Esophagus (tissue), 2 donors: ENCODE results near the gene R3HDM2. TPM values are rescaled to one million over a fixed set of nuclear protein-coding genes. Genes with fewer than 3 reads are reported as not detected.

Source experiments
- H3K27ac ChIP-seq, 2 donors: one replicate each; pipeline ENCODE4 v1.5.1; 2013; ENCODE audit warnings: low read depth in 2 of 2, mild to moderate bottlenecking in 2 of 2, inconsistent platforms in 1 of 2, low read length in 1 of 2, moderate library complexity in 1 of 2
- H3K27me3 ChIP-seq, 2 donors: one replicate each; pipeline ENCODE4 v1.6.1; 2013; ENCODE audit warnings: low read length in 2 of 2, control low read depth in 1 of 2, mild to moderate bottlenecking in 1 of 2; ENCODE audit not compliant: insufficient read depth in 2 of 2, control insufficient read depth in 1 of 2
- H3K36me3 ChIP-seq, 2 donors: one replicate each; pipeline ENCODE4 v1.6.1; 2013; ENCODE audit warnings: low read length in 1 of 2; ENCODE audit not compliant: control insufficient read depth in 2 of 2, insufficient read depth in 2 of 2
- H3K4me1 ChIP-seq, 2 donors: one replicate each; pipeline ENCODE4 v1.6.1; 2013; ENCODE audit warnings: low read length in 1 of 2; ENCODE audit not compliant: control insufficient read depth in 2 of 2, insufficient read depth in 2 of 2
- H3K4me3 ChIP-seq, 2 donors: one replicate each; pipeline ENCODE4 v1.5.1; 2013; ENCODE audit warnings: low read length in 2 of 2, mild to moderate bottlenecking in 2 of 2, low read depth in 1 of 2, moderate library complexity in 1 of 2
- H3K9me3 ChIP-seq, 2 donors: one replicate each; pipeline ENCODE4 v1.6.1; 2013; ENCODE audit warnings: mild to moderate bottlenecking in 2 of 2, low read depth in 1 of 2, low read length in 1 of 2, moderate library complexity in 1 of 2; ENCODE audit not compliant: control insufficient read depth in 2 of 2, insufficient read depth in 1 of 2
- WGBS, 2 donors: extraction: QIAGEN DNeasy Blood & Tissue Kit; methylation state at CpG; one replicate each; pipeline ENCODE4 v1.1.7; 2013; 5-methylcytosine and 5-hydroxymethylcytosine counted together
- polyA plus RNA-seq, 2 donors: library from polyadenylated mRNA; stranded (reverse); fragments of 200-250 nt; gene quantifications; one replicate each; pipeline ENCODE4 v1.2.3, GENCODE V29; 2013
- donor health status: healthy with polysubstance abuse.
- donor health status: Bipolar disorder and iron deficiency.

R3HDM2 gene
- polyA plus RNA-seq, 2 donors: 10.4 to 12.4 TPM

DNA sequence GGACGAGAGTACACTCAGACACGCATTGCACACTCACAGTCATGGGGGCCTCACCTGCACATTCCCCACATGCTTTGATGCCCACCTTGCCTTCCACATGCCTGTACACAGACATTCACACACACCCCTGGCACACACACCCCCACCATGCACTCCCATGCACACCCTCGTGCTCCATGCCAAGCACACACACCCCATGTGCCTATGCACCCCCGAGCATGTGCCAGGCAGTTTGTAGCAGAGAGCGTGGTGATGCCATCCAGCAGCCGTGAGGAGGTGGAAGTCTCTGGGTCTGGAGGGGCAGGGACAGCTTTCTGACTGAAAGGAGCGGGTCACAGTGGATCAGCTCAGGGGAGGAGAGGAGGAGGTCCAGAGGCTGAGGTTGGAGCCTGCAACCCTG lies 224.9 kb downstream of the R3HDM2 start:
- Histone ChIP-seq H3K4me3 (no peak overlapping the region), H3K9me3 (peaks cover 0 to 2% of the 10 kb centered on the region in 2 donors), H3K4me1 (no peaks in the 10 kb centered on the region), H3K27ac (no peak overlapping the region), H3K27me3 (no peaks in the 10 kb centered on the region), H3K36me3 (peaks cover 4 to 86% of the 10 kb centered on the region in 2 donors)
- 78 to 82% methylated on average over 6 to 7 of the region's 7 CpGs for WGBS, 2 donors

DNA sequence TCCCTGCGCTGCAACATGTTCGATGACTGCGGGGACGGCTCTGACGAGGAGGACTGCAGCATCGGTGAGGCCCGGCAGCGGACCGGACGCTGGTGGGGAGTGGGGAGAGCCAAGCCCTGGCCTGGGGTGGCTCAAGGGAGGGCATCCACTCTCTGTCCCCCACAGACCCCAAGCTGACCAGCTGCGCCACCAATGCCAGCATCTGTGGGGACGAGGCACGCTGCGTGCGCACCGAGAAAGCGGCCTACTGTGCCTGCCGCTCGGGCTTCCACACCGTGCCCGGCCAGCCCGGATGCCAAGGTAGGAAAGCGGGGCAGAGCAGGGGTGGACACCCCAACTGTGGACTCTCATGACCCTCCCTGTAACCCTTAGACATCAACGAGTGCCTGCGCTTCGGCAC lies 225.7 kb downstream of the R3HDM2 start:
- peaks cover 4 to 87% of the 10 kb centered on the region in 2 donors for H3K36me3 ChIP-seq
- 93 to 95% methylated on average over 26 of the region's 26 CpGs for WGBS, 2 donors

DNA sequence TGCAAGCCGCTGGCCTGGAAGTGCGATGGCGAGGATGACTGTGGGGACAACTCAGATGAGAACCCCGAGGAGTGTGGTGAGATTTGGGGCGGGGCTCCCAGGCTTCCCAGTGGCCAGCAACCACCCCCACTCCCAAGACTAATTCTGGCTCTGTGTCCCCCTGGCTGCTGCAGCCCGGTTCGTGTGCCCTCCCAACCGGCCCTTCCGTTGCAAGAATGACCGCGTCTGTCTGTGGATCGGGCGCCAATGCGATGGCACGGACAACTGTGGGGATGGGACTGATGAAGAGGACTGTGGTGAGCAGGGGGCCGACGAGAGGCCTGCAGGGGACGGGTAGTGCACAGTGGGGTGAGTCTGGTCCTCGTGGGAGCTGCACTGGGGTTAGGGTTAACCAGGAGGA lies 226.4 kb downstream of the R3HDM2 start:
- Histone ChIP-seq H3K4me1 (no peaks in the 10 kb centered on the region), H3K9me3 (peaks cover 0 to 2% of the 10 kb centered on the region in 2 donors), H3K36me3 (peaks cover 4 to 86% of the 10 kb centered on the region in 2 donors), H3K27me3 (no peaks in the 10 kb centered on the region), H3K27ac (no peak overlapping the region), H3K4me3 (no peak overlapping the region)
- 86 to 89% methylated on average over 19 of the region's 19 CpGs for WGBS, 2 donors

More for the DNA sequence above, 225.7 kb downstream of the R3HDM2 start:
- Histone ChIP-seq H3K27ac (no peak overlapping the region), H3K27me3 (no peaks in the 10 kb centered on the region), H3K9me3 (peaks cover 0 to 2% of the 10 kb centered on the region in 2 donors), H3K4me1 (no peaks in the 10 kb centered on the region), H3K4me3 (no peak overlapping the region)

DNA sequence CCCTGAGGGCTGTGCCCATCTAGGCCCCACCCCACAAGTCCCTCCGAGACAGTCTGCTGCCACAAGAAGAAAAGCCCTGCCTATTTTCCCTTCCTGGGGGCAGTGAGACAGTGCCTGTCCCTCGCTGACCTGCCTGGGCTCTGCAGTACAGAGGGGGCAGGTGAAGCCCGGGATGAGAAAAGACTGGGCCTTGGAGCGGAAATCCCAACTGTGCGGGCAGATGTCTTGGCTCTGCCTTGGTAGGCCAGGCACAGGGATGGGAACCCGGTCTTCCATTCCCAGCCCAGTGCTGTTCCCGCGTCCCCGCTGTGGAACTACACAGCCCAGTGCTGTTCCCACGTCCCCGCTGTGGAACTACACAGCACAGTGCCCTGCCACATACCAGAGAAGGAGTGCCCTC lies 227.1 kb downstream of the R3HDM2 start:
- Histone ChIP-seq H3K4me1 (no peaks in the 10 kb centered on the region), H3K27ac (no peak overlapping the region), H3K27me3 (no peaks in the 10 kb centered on the region), H3K36me3 (peaks cover 4 to 87% of the 10 kb centered on the region in 2 donors), H3K4me3 (no peak overlapping the region), H3K9me3 (peaks cover 0 to 2% of the 10 kb centered on the region in 2 donors)
- 83% methylated on average over 11 of the region's 11 CpGs for WGBS, 2 donors

Other genes starting within 250 kb of the R3HDM2 start
- gene NXPH4, start 214.2 kb downstream of the R3HDM2 start, polyA plus RNA-seq: 1 to 10 TPM in 1 of 2 donors, under 1 TPM in 1; 0.73 to 1.3 TPM
- 10 to 100 TPM; 19.8 to 69.5 TPM for gene SHMT2, start 201.3 kb downstream of the R3HDM2 start, polyA plus RNA-seq
- gene STAC3, start 179.9 kb downstream of the R3HDM2 start, polyA plus RNA-seq: 1 to 10 TPM in 1 of 2 donors, under 1 TPM in 1; 0.96 to 1.4 TPM
- under 1 TPM in 1 of 2 donors, not detected in 1; 0.01 TPM for gene INHBC, start 3.7 kb upstream of the R3HDM2 start, polyA plus RNA-seq
- gene INHBE, start 24.3 kb upstream of the R3HDM2 start, polyA plus RNA-seq: under 1 TPM in 1 of 2 donors, not detected in 1; 0.01 TPM
- under 1 TPM; 0.16 to 0.28 TPM for gene GLI1, start 28.7 kb upstream of the R3HDM2 start, polyA plus RNA-seq
- gene ARHGAP9, start 48.8 kb upstream of the R3HDM2 start, polyA plus RNA-seq: 1 to 10 TPM; 4.3 to 9.2 TPM
- 100 to 1,000 TPM in 1 of 2 donors, 10 to 100 TPM in 1; 74.4 to 106 TPM for gene MARS1, start 57.0 kb upstream of the R3HDM2 start, polyA plus RNA-seq
- gene DDIT3, start 89.5 kb upstream of the R3HDM2 start, polyA plus RNA-seq: 10 to 100 TPM; 19.8 to 30.7 TPM
- 10 to 100 TPM; 14.7 to 35.0 TPM for gene MBD6, start 91.8 kb upstream of the R3HDM2 start, polyA plus RNA-seq
- gene DCTN2, start 116.1 kb upstream of the R3HDM2 start, polyA plus RNA-seq: 100 to 1,000 TPM in 1 of 2 donors, 10 to 100 TPM in 1; 77.4 to 159 TPM
- gene KIF5A, start 119.0 kb upstream of the R3HDM2 start, polyA plus RNA-seq: under 1 TPM; 0.12 to 0.24 TPM
- gene PIP4K2C, start 160.1 kb upstream of the R3HDM2 start, polyA plus RNA-seq: 10 to 100 TPM in 1 of 2 donors, 1 to 10 TPM in 1; 9.4 to 20.3 TPM
- 10 to 100 TPM; 11.6 to 16.7 TPM for gene DTX3, start 173.8 kb upstream of the R3HDM2 start, polyA plus RNA-seq
- 10 to 100 TPM; 18.4 to 20.8 TPM for gene ARHGEF25, start 180.4 kb upstream of the R3HDM2 start, polyA plus RNA-seq
- gene B4GALNT1, start 202.2 kb upstream of the R3HDM2 start, polyA plus RNA-seq: under 1 TPM; 0.10 to 0.18 TPM